Epithelial cell of esophagus (primary cell): ENCODE results near the gene FAM76B.

Source experiments
- DNase-seq: peaks from one replicate; pipeline ENCODE4 v3.0.0; 2010; ENCODE audit warnings: low read depth
- H3K4me3 ChIP-seq: 2 replicates; pipeline ENCODE4 v1.5.1; 2011; ENCODE audit warnings: mild to moderate bottlenecking, low read length, control low read depth
- CTCF ChIP-seq: IDR thresholded peaks from 2 replicates; pipeline ENCODE4 v1.5.1; 2011; ENCODE audit warnings: low read depth, mild to moderate bottlenecking, low read length, control low read depth, inconsistent platforms; ENCODE audit not compliant: insufficient read depth; ENCODE audit errors: missing control alignments

Gene FAM76B

GRCh38 chr11:95802806-95803205 lies 13.2 kb upstream of the FAM76B start:
- no peak for DNase-seq
- H3K4me3 ChIP-seq, result no peak overlapping the region
- TF ChIP-seq CTCF, result no peak

GRCh38 chr11:95800438-95800837 lies 10.9 kb upstream of the FAM76B start:
- no peak overlapping the region for H3K4me3 ChIP-seq
- DNase-seq, result no peak
- TF ChIP-seq CTCF, result no peak

- no peak overlapping the region for H3K4me3 ChIP-seq
- DNase-seq, result no peak
- TF ChIP-seq CTCF, result no peak
Measured at GRCh38 chr11:95799546-95799945, 10.0 kb upstream of the FAM76B start.

GRCh38 chr11:95796501-95796900 lies 6.9 kb upstream of the FAM76B start:
- H3K4me3 ChIP-seq, result no peak overlapping the region
- no peak for DNase-seq
- TF ChIP-seq CTCF, result no peak

GRCh38 chr11:95795627-95796295 lies 6.2 kb upstream of the FAM76B start:
- DNase-seq, result no peak
- no peak overlapping the region for H3K4me3 ChIP-seq
- TF ChIP-seq CTCF, result no peak

GRCh38 chr11:95794086-95794485 lies 4.5 kb upstream of the FAM76B start:
- TF ChIP-seq CTCF, result no peak
- no peak overlapping the region for H3K4me3 ChIP-seq
- no peak for DNase-seq

GRCh38 chr11:95793116-95793515 lies 3.5 kb upstream of the FAM76B start:
- no peak for DNase-seq
- TF ChIP-seq CTCF, result no peak
- H3K4me3 ChIP-seq, result no peak overlapping the region
